ENCODE data around the gene NLGN1. TPM values are rescaled to one million over a fixed set of nuclear protein-coding genes. Genes with fewer than 3 reads are reported as not detected.

NLGN1 gene
- polyA plus RNA-seq (2.7 and 7.1 TPM in 2 replicates), polyA minus RNA-seq (34.6 and 45.1 TPM in 2 replicates)

GRCh38 chr3:173397161-173398110, at the start of gene NLGN1:
Gene NLGN1 (plus strand): TSS chr3:173397744.
- Histone ChIP-seq H3K9me3 (ENCODE audit: low read length) (no peaks in the 10 kb centered on the region), H3K9ac (ENCODE audit: low read length) (peak within 1 kb of the TSS; percentile 65), H3K4me3 (ENCODE audit: low read length) (peak within 1 kb of the TSS; percentile 87), H3K27me3 (ENCODE audit: insufficient read depth, low read depth, low read length) (peaks cover 15% of the 10 kb centered on the region), H4K20me1 (ENCODE audit: insufficient read depth) (no peaks in the 10 kb centered on the region), H3F3A (ENCODE audit: insufficient read depth, low read length, poor library complexity, severe bottlenecking) (peaks cover 10% of the 10 kb centered on the region), H3K36me3 (ENCODE audit: insufficient read depth, low read length) (no peaks in the 10 kb centered on the region), H3K9me2 (ENCODE audit: insufficient read depth, low read length) (no peaks in the 10 kb centered on the region), H3K79me2 (replicated peaks; ENCODE audit: insufficient read depth, low read length) (peaks cover 25% of the 10 kb centered on the region), H2AFZ (ENCODE audit: low read depth, low read length) (peak within 1 kb of the TSS; percentile 58), H3K4me2 (ENCODE audit: low read length) (peak within 1 kb of the TSS; percentile 95), H3K27ac (ENCODE audit: low read length) (peak within 1 kb of the TSS; percentile 23)
- TF ChIP-seq EP300 (conservative IDR thresholded peaks at IDR 0.05; ENCODE audit: poor library complexity, severe bottlenecking), result peak; percentile 16
- no peak for TF ChIP-seq TAF1 (IDR thresholded peaks at IDR 0.05; ENCODE audit: low read depth)
- TF ChIP-seq SMC3 (conservative IDR thresholded peaks at IDR 0.05; ENCODE audit: poor library complexity), result peak; percentile 74
- TF ChIP-seq POLR2AphosphoS5 (IDR thresholded peaks at IDR 0.05), result no peak
- peak; percentile 10 for TF ChIP-seq REST (IDR thresholded peaks at IDR 0.05; ENCODE audit: borderline replicate concordance)
- peak; percentile 74 for TF ChIP-seq CTCF (IDR thresholded peaks at IDR 0.05; ENCODE audit: poor library complexity, severe bottlenecking)
- no peak for TF ChIP-seq EZH2 (IDR thresholded peaks at IDR 0.05; ENCODE audit: borderline replicate concordance, insufficient read depth, low read length, poor library complexity, severe bottlenecking)
- peak; percentile 38 for TF ChIP-seq MXI1 (conservative IDR thresholded peaks at IDR 0.05; ENCODE audit: poor library complexity, severe bottlenecking)
- TF ChIP-seq RAD21 (conservative IDR thresholded peaks at IDR 0.05), result peak; percentile 72

GRCh38 chr3:173351886-173352285, 45.7 kb upstream of the NLGN1 start:
- H3K9me2 ChIP-seq (ENCODE audit: insufficient read depth, low read length), result no peaks in the 10 kb centered on the region
- H3K4me2 ChIP-seq (ENCODE audit: low read length), result no peak overlapping the region
- no peaks in the 10 kb centered on the region for H3K36me3 ChIP-seq (ENCODE audit: insufficient read depth, low read length)
- no peak for TF ChIP-seq MXI1 (conservative IDR thresholded peaks at IDR 0.05; ENCODE audit: poor library complexity, severe bottlenecking)
- TF ChIP-seq POLR2AphosphoS5 (IDR thresholded peaks at IDR 0.05), result no peak
- no peak for TF ChIP-seq TAF1 (IDR thresholded peaks at IDR 0.05; ENCODE audit: low read depth)
- TF ChIP-seq REST (IDR thresholded peaks at IDR 0.05; ENCODE audit: borderline replicate concordance), result no peak
- TF ChIP-seq SMC3 (conservative IDR thresholded peaks at IDR 0.05; ENCODE audit: poor library complexity), result no peak
- TF ChIP-seq EZH2 (IDR thresholded peaks at IDR 0.05; ENCODE audit: borderline replicate concordance, insufficient read depth, low read length, poor library complexity, severe bottlenecking), result no peak
- TF ChIP-seq EP300 (conservative IDR thresholded peaks at IDR 0.05; ENCODE audit: poor library complexity, severe bottlenecking), result no peak
- TF ChIP-seq RAD21 (conservative IDR thresholded peaks at IDR 0.05), result no peak
- no peak for TF ChIP-seq CTCF (IDR thresholded peaks at IDR 0.05; ENCODE audit: poor library complexity, severe bottlenecking)
- H3K9me3 ChIP-seq (ENCODE audit: low read length), result no peaks in the 10 kb centered on the region
- no peak overlapping the region for H3K9ac ChIP-seq (ENCODE audit: low read length)
- H2AFZ ChIP-seq (ENCODE audit: low read depth, low read length), result no peak overlapping the region
- H3K27me3 ChIP-seq (ENCODE audit: insufficient read depth, low read depth, low read length), result no peaks in the 10 kb centered on the region
- no peak overlapping the region for H3K4me3 ChIP-seq (ENCODE audit: low read length)
- H3F3A ChIP-seq (ENCODE audit: insufficient read depth, low read length, poor library complexity, severe bottlenecking), result no peaks in the 10 kb centered on the region
- no peaks in the 10 kb centered on the region for H3K79me2 ChIP-seq (replicated peaks; ENCODE audit: insufficient read depth, low read length)
- H3K27ac ChIP-seq (ENCODE audit: low read length), result no peak overlapping the region
- H4K20me1 ChIP-seq (ENCODE audit: insufficient read depth), result no peaks in the 10 kb centered on the region

Measured in neural cell (in vitro differentiated cells).